Measurements from ENCODE around the gene APOA5. TPM values are rescaled to one million over a fixed set of nuclear protein-coding genes. Genes with fewer than 3 reads are reported as not detected.

The APOA5 gene
- total and polyA plus RNA-seq, 2 of the 13 experiments (the other 11 are each of a cell fraction or from before 2014, with no cell fraction given): 44.0 to 49.1 TPM

GRCh38 chr11:116825854-116826750, 34.4 kb upstream of the APOA5 start (continued):
- TF ChIP-seq CENPBD1 (CRISPR knock-in tag; IDR thresholded peaks at IDR 0.05; ENCODE audit: borderline replicate concordance, low read depth) (no peak), ZNF282 (IDR thresholded peaks at IDR 0.05; ENCODE audit: partially characterized antibody) (no peak), NCOA2 (CRISPR knock-in tag; IDR thresholded peaks at IDR 0.05) (no peak), SSRP1 (CRISPR knock-in tag; IDR thresholded peaks at IDR 0.05) (no peak), ZNF496 (CRISPR knock-in tag; IDR thresholded peaks at IDR 0.05; ENCODE audit: insufficient replicate concordance) (no peak), ZNF296 (CRISPR knock-in tag; conservative IDR thresholded peaks at IDR 0.05) (no peak), ZNF451 (CRISPR knock-in tag; IDR thresholded peaks at IDR 0.05) (peak; percentile 13; the same call in 1 of the 2 replicates), ASH2L (IDR thresholded peaks at IDR 0.05; ENCODE audit: insufficient read length, low read depth, low read length) (peak; percentile 52), ZNF619 (CRISPR knock-in tag; IDR thresholded peaks at IDR 0.05) (no peak), ZMAT3 (CRISPR knock-in tag; conservative IDR thresholded peaks at IDR 0.05) (no peak), CREM (IDR thresholded peaks at IDR 0.05) (no peak), CREM (CRISPR knock-in tag; IDR thresholded peaks at IDR 0.05) (no peak), ZBTB40 (IDR thresholded peaks at IDR 0.05) (no peak), ZBTB40 (CRISPR knock-in tag; IDR thresholded peaks at IDR 0.05) (no peak), TBX3 (IDR thresholded peaks at IDR 0.05; ENCODE audit: borderline replicate concordance) (peak; percentile 49; the same call in 1 of the 2 replicates), MYC (CRISPR knock-in tag; IDR thresholded peaks at IDR 0.05; ENCODE audit: borderline replicate concordance) (no peak)
- TF ChIP-seq, protein P1, sequence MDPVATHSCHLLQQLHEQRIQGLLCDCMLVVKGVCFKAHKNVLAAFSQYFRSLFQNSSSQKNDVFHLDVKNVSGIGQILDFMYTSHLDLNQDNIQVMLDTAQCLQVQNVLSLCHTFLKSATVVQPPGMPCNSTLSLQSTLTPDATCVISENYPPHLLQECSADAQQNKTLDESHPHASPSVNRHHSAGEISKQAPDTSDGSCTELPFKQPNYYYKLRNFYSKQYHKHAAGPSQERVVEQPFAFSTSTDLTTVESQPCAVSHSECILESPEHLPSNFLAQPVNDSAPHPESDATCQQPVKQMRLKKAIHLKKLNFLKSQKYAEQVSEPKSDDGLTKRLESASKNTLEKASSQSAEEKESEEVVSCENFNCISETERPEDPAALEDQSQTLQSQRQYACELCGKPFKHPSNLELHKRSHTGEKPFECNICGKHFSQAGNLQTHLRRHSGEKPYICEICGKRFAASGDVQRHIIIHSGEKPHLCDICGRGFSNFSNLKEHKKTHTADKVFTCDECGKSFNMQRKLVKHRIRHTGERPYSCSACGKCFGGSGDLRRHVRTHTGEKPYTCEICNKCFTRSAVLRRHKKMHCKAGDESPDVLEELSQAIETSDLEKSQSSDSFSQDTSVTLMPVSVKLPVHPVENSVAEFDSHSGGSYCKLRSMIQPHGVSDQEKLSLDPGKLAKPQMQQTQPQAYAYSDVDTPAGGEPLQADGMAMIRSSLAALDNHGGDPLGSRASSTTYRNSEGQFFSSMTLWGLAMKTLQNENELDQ (CRISPR knock-in tag; IDR thresholded peaks at IDR 0.05; ENCODE audit: borderline replicate concordance): no peak

Measured in HepG2 (cell line).